Kidney glomerular epithelial cell (primary cell): ENCODE measurements around the gene SRPK3.

Experiments used
- DNase-seq: peaks from one replicate; lab custom pipeline; 2025; lab: John Stamatoyannopoulos, UW

Gene SRPK3

GRCh38 chrX:153770601-153771414, 10.0 kb upstream of the SRPK3 start:
- no peak for DNase-seq

GRCh38 chrX:153771415-153772315, 9.2 kb upstream of the SRPK3 start:
- DNase-seq: no peak

- DNase-seq: no peak
Measured at GRCh38 chrX:153772316-153773217, 8.3 kb upstream of the SRPK3 start.

GRCh38 chrX:153773218-153773611, 7.6 kb upstream of the SRPK3 start:
- DNase-seq: no peak

GRCh38 chrX:153773741-153774575, 6.9 kb upstream of the SRPK3 start:
- no peak for DNase-seq

- no peak for DNase-seq
Measured at GRCh38 chrX:153774576-153775292, 6.1 kb upstream of the SRPK3 start.

GRCh38 chrX:153775293-153776119, 5.3 kb upstream of the SRPK3 start:
- no peak for DNase-seq

GRCh38 chrX:153776120-153776599, 4.7 kb upstream of the SRPK3 start:
- no peak for DNase-seq

- no peak for DNase-seq
Measured at GRCh38 chrX:153776611-153777045, 4.2 kb upstream of the SRPK3 start.

GRCh38 chrX:153777261-153778090, 3.4 kb upstream of the SRPK3 start:
- no peak for DNase-seq

GRCh38 chrX:153778181-153778580, 2.7 kb upstream of the SRPK3 start:
- no peak for DNase-seq

GRCh38 chrX:153778684-153779101, 2.1 kb upstream of the SRPK3 start:
- DNase-seq: no peak

GRCh38 chrX:153779891-153780677, 757 bp upstream of the SRPK3 start:
- no peak for DNase-seq

- no peak for DNase-seq
Measured at GRCh38 chrX:153781428-153782047, 697 bp downstream of the SRPK3 start.

- DNase-seq: no peak
Measured at GRCh38 chrX:153782313-153782712, 1.5 kb downstream of the SRPK3 start.

- no peak for DNase-seq
Measured at GRCh38 chrX:153782871-153783270, 2.0 kb downstream of the SRPK3 start.

- DNase-seq: no peak
Measured at GRCh38 chrX:153783378-153784013, 2.7 kb downstream of the SRPK3 start.
